ENCODE measurements around the gene C14orf132. TPM values are rescaled to one million over a fixed set of nuclear protein-coding genes. Genes with fewer than 3 reads are reported as not detected.
"Not testable (repeated sequence)": the region's sequence is repeated elsewhere in the genome, so short reads cannot be mapped to it uniquely, and the experiment has no call there.

Gene C14orf132
- not detected in 2 replicates for total RNA-seq (2014; rRNA removed; shearing (Covaris generic))

DNA sequence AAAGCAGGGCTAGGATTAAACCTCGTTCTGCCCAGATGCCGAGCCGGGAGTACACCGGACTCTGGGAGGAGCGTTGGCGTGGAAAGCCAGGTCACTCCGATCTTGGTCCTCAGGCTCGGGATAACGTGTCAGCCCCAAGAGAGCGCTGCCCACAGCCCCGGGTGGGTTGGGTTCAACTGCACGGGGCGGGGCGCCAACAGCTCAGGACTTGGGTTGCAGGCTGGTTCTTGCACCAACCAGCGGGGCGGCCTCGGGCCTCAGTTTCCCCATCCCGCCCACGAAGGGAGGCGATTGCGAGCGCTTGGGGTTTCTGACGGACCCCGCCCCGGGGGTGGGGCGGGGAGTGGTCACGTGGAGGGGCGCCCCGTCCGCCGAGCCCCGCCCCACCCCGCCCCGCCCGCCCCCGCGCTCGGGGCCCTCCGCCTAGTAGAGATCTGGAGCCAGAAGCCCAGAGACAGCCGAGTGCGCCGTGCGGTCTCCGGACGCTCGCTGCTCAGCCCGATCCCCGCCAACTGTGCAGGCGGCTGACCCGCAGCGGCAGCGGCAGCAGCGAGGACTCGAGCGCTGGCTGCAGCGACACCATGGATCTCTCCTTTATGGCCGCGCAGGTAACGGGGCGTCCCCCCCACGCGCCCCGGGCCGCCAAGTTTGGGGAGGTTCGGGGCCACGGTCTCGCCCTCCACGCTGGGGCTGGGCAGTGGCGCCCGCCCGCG lies at the start of gene C14orf132:
TSS of gene C14orf132 (plus strand) at position 443 of the 713 bp plus-strand sequence. CDS start at position 582, 139 bp downstream.
- no peak for DNase-seq (ENCODE audit: low spot score)

DNA sequence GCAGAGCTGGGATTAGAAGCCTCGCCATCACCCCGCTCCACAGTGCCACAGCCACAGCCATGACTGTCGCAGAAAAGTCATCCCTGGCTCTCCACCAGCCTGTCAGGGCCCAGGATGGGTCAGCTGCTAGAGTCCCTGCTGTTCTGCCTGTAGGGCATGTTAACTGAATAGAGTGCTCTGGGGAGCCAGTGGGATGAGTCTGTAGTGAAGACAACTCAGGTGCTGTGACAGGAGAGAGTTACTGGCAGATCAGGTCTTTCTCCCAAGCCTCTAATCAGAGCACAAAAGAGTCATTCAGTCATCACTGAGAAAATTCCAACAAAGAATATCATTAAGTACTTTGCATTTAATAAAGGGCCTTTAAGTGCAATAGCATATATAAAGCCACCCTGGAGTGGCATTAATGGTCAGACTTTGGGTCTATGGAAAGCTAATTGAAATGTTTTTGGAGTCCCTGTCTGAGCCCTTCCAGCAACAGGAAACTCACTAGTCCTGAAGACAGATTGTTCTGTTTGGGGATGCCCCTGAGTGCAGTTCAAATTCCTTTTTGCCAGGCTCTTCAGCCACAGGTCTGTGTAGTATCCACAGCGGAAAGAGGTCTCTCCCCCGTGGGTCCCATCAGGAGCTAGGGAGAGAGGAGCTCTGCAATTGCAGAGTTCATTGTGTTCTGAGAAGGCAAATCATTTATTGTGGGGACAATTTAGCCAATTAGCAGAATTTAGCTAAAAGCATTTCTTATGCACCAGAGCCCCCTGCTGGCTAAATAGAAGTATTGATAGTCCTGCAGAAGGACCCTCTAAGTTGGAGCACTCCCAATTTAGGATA lies 45.2 kb upstream of the C14orf132 start:
- peak; percentile 56 for DNase-seq (ENCODE audit: low spot score)

- no peak for DNase-seq (ENCODE audit: low spot score)
Observed at GRCh38 chr14:95994593-95994928, 44.6 kb upstream of the C14orf132 start.

GRCh38 chr14:95998656-95999055 lies 40.5 kb upstream of the C14orf132 start:
- no peak for DNase-seq (ENCODE audit: low spot score)

GRCh38 chr14:96001866-96002497 lies 37.2 kb upstream of the C14orf132 start:
- DNase-seq (ENCODE audit: low spot score): no peak

GRCh38 chr14:96002498-96002884 lies 36.7 kb upstream of the C14orf132 start:
- DNase-seq (ENCODE audit: low spot score): no peak

DNA sequence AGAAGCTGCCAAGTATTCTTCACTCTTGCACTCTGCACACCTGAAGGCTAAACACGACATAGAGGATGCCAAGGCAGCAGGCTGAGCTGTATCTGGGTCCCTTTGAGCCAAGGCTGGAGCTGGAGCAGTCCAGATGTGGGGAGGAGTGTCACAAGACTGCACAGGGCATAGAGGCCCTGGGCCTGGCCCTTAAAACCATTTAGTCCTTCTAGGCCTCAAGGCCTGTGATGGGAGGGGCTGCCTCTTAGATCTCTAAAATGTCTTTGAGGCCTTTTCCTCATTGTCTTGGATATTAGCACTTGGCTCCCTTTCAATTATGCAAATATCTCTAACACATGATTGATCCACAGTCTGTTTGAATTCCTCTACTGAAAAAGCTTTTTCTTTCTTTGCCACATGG lies 28.0 kb upstream of the C14orf132 start:
- no peak for DNase-seq (ENCODE audit: low spot score)

DNA sequence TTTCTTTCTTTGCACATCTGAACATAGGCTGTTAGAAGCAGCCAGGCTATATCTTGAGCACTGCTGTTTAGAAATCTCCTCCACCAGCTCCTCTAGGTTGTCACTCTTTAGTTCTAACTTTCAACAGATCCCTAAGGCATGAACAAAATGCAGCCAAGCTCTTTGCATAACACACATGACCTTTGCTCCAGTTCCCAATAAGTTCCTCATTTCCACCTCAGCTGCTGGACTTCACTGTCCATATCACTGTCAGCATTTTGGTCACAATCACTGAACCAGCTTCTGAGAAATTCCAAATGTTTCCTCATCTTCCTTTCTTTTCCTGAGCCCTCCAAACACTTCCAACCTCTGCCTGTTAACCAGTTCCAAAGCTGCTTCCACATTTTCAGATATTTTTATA lies 27.6 kb upstream of the C14orf132 start:
- DNase-seq (ENCODE audit: low spot score): no peak

DNA sequence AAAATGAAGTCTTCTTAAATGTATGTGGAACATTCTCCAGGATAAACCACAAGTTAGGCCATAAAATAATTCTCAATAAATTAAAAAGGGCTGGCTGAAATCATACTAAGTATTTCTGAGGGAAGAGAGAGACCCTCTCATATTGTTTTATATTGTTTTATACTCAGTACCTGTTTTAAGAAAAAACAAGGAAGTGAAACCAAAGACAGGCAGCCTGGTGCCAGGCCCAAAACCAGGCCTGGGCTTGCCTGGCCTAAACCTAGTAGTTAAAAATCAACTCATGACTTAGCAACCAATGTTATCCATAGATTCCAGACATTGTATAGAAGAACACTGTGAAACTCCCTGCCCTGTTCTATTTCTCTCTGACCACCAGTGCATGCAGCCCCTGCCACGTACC lies 26.4 kb upstream of the C14orf132 start:
- DNase-seq (ENCODE audit: low spot score): not testable (repeated sequence)

GRCh38 chr14:96014176-96014575 lies 25.0 kb upstream of the C14orf132 start:
- no peak for DNase-seq (ENCODE audit: low spot score)

GRCh38 chr14:96016501-96017160 lies 22.5 kb upstream of the C14orf132 start:
- no peak for DNase-seq (ENCODE audit: low spot score)

DNA sequence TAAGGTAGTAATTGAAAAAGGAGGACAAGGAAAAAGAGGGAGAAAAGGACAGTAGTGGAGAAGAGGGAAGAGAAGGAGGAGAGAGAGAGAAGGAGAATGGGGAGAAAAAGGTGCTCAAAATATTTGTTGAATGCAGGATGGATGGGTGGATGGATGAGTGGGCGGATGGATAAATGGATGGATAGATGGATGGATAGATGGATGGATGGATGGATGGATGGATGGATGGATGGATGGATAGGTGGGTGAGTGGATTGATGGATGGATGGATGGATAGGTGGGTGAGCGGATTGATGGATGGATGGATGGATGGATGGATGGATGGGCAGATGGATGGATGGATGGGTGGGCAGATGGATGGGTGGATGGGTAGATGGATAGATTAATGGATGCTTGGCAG lies 21.3 kb upstream of the C14orf132 start:
- no peak for DNase-seq (ENCODE audit: low spot score)

- no peak for DNase-seq (ENCODE audit: low spot score)
Observed at GRCh38 chr14:96027431-96028355, 11.5 kb upstream of the C14orf132 start.

DNA sequence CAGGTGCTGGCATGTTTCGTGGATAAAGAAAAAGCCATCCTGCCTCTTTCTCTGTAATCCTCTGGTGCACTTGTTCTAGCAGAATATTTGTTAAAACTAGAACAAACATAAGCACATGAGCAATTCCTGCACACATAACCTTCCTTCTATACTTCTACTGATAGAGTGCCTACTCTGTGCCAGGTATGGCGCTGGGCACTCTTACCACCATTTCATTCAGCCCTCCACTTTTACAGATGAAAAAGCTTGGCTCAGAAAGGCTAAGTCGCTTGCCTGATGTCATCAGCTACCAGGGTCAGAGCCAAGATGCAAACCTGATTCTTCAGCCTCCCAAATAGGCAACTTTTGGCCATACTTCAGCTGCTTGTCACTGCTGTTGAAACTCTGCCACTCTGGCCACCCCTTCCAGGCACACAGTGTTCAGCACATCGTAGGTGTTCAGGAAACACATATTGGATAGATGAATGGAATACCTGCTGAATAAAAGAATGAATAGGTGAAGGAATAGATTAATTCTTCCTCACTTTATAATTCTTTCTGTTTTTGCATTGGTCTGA lies 10.0 kb upstream of the C14orf132 start:
- no peak for DNase-seq (ENCODE audit: low spot score)

- no peak for DNase-seq (ENCODE audit: low spot score)
Observed at GRCh38 chr14:96030108-96030760, 8.9 kb upstream of the C14orf132 start.

DNA sequence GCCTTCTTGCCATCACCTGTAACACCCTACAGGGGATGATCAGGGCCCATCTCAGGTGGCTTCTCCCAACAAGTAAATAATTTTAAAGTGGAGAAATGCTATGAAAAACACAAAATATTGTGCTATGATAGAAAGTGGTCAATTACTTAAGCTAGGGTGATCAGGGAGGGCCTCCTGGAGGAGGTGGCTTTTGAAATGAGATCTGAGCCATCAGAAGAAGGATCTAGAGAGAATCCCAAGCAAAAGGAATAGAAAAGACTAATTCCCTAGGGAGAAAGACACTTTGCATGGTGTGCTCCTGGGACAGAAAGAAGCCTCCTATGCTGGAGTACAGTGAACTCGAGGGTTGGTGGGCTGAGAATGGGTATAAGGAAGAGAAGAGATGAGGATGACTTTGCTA lies 7.5 kb upstream of the C14orf132 start:
- no peak for DNase-seq (ENCODE audit: low spot score)

- DNase-seq (ENCODE audit: low spot score): no peak
Observed at GRCh38 chr14:96035456-96035855, 3.7 kb upstream of the C14orf132 start.

- no peak for DNase-seq (ENCODE audit: low spot score)
Observed at GRCh38 chr14:96037891-96038557, 1.1 kb upstream of the C14orf132 start.

- no peak for DNase-seq (ENCODE audit: low spot score)
Observed at GRCh38 chr14:96038558-96038919, 623 bp upstream of the C14orf132 start.
